GM12874 (cell line): ENCODE measurements around the gene TCERG1.

ENCODE experiments used
- TF ChIP-seq, protein P1 (sequence below): IDR thresholded peaks from 2 replicates; pipeline ENCODE4 v1.5.1; 2011; ENCODE audit warnings: low read depth, mild to moderate bottlenecking, control low read depth, low read length, moderate library complexity; ENCODE audit not compliant: insufficient read depth

TCERG1 gene

DNA sequence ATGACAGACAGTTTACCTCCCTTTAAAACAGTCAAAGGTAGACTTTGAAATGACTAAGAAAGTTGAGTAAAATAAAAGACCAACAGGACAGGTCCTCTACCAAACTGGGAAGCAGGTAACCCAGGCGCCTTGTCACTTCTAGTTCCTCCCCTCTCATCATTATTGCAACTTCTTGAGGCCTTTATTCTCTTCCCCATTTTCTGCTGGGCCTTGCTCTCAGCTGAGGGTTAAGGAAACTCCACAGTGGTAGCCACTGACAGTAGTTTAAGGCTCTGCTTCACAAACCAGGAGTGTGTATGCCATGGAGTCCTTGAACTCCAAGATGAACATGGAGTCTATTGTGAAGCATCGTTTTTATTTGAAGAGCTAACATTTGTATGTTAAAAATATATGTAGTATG lies 36.9 kb upstream of the TCERG1 start:
- TF ChIP-seq, protein P1, sequence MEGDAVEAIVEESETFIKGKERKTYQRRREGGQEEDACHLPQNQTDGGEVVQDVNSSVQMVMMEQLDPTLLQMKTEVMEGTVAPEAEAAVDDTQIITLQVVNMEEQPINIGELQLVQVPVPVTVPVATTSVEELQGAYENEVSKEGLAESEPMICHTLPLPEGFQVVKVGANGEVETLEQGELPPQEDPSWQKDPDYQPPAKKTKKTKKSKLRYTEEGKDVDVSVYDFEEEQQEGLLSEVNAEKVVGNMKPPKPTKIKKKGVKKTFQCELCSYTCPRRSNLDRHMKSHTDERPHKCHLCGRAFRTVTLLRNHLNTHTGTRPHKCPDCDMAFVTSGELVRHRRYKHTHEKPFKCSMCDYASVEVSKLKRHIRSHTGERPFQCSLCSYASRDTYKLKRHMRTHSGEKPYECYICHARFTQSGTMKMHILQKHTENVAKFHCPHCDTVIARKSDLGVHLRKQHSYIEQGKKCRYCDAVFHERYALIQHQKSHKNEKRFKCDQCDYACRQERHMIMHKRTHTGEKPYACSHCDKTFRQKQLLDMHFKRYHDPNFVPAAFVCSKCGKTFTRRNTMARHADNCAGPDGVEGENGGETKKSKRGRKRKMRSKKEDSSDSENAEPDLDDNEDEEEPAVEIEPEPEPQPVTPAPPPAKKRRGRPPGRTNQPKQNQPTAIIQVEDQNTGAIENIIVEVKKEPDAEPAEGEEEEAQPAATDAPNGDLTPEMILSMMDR: no peak

DNA sequence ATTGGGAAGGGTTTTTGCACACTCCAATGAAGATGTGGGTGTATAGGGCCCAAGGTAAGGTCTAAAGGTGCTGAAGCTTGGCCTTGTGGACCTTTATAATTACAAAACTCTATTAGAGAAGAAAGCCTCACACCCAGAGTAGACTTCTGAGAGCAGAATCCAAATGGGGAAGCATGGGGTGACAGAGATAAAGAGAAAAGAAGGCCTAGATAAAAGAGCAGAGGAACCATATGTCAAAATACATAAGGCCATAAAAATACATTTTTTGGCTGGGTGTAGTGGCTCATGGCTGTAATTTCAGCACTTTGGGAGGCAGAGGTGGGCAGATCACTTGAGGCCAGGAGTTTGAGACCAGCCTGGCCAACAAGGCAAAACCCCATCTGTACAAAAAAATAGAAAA lies 27.4 kb upstream of the TCERG1 start:
- TF ChIP-seq, protein P1: no peak

DNA sequence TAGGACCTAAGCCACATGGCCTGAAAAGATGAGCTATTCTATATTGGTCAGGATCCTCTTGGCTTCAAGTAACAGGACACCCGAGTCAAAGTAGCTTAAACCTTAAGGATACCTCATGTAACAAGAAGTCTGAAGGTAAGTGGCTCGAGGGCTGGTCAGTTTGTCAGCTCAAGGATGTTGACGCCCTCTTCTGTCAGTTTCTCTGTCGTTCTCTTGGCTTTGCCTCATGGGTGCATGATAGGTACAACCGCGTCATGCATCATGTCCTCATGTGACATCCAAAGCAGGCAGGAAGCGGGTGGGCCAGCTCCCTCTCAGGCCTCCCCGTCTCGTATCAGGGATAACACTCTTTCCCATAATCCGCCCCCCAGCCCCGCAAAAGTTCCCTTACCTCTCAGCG lies 22.1 kb upstream of the TCERG1 start:
- TF ChIP-seq, protein P1: no peak

DNA sequence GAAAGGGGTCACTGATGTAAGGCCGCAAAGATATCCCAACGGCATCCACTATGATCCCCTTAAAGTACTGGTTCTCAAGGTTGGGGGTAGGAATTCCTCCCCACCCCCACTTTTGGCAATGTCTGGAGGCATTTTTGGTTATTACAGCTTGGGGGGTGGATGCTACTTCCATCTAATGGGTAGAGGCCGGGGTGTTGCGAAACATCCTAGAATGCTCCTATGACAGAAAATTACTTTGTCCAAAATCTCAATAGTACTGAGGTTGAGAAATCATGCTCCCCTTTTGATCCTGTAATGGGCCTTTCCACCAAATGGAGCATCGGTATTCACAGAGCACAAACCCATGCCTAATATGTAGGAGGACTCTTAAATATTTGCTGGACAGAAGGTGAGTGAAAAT lies 20.8 kb upstream of the TCERG1 start:
- TF ChIP-seq, protein P1: no peak

DNA sequence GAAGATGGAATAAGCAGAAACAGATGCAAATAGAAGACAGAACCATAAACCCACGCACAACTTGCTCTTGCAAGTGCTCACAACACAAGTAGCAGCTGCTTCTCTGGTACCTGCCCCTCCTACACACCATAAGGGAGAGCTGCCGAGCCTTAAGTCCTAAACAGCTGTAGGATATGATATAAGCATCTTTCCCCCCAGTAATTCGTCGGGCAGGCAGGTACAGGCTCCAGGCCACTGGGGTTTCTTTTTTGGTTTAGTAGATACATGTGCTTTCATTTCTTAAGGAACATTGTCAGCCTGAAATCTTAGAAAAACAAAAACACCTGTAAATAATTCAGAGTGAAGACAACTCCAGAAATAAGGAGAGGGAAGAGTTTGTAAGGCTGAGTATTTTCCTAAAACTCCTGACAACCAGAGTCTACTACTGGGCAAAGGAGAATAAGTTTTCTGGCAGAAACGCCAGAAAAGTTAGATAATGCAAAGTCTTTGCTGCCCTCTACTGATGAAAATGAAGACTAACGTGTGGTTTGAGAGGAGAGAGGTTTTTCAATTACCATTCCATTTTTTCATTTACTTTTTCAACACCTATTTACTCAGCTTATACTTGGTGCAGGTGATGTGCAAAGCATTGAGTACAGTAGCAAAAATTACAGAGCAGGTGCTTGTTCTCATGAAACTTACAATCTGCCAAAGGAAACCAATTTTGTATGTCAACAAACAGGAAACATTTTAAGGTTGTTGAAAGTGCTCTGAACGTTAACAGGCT lies 20.1 kb upstream of the TCERG1 start:
- TF ChIP-seq, protein P1: peak; percentile 53; the same call in 1 of the 2 replicates

DNA sequence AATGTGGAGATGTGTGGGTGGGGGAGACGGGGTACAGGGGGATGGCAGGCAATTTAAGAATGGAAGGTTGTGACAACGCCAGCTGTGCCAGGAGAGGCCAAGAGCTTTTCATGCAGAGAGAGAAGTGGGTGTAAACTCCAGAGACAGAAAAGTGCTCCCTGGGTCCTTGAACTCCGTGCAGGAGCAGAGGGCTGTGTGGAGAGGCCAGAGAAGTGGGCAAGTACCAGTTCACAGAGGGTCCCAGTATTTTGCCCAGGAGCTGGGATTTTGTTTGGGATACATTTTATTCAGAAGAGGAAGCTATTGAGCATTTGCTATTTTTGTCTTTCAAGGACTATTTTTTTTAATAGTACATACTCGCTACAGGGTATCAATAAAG lies 19.5 kb upstream of the TCERG1 start:
- TF ChIP-seq, protein P1: no peak

DNA sequence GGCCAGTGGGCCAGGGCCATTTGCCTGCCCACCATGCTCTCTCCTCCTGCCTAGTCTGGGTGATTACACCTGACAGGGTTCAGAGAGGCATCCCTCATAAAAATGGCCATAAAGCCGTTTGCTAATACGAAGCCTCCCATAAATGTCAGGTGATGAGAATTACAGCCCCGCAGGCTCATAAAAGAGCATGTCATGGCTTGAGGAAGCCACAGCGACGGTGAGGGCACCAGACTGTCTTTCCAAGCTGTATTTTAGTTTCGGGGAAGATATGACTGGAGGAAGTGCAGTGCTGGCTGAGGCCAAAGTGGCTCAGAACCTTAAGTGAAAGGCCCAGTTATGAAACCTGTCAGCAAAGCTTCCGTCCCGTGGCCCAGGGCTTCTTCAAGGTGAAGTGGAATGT lies 18.5 kb upstream of the TCERG1 start:
- TF ChIP-seq, protein P1: no peak
